Measurements from ENCODE around the gene CRIP1.

CRIP1 gene

DNA sequence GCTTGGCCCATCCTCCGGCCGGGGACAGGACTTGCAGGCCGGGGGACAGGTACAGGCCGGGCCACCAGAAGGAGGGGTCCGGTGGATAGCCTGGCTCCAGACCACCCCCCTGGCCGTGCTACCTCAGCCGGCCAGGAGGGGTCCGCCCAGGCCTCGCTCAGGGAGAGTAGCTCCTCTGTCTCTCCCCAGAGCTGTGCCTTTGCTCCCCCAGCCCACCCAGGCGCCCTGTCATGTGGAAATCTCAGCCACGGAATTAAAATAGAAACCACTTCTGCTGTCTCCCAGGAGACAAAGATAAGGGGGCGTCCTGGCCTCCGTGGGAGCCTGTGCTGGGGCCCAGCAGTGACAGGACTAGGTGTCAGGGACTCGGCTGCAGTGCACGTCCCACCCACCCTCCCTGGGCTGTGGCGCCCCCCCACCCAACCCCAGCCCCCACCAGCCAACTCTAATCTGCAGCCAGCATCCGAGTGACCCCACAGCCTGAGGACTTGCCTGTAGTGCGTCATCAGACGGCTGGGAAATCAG lies 15.3 kb upstream of the CRIP1 start:
- Histone ChIP-seq H3K36me3 (ENCODE audit: control insufficient read depth, insufficient read depth, low read length) (peaks cover 7% of the 10 kb centered on the region), H3K4me3 (replicated peaks; ENCODE audit: low read depth, low read length) (no peak overlapping the region), H3K27me3 (replicated peaks; ENCODE audit: control insufficient read depth, insufficient read depth, low read length) (no peaks in the 10 kb centered on the region; the same call in 1 of the 2 replicates)
- TF ChIP-seq, protein P1, sequence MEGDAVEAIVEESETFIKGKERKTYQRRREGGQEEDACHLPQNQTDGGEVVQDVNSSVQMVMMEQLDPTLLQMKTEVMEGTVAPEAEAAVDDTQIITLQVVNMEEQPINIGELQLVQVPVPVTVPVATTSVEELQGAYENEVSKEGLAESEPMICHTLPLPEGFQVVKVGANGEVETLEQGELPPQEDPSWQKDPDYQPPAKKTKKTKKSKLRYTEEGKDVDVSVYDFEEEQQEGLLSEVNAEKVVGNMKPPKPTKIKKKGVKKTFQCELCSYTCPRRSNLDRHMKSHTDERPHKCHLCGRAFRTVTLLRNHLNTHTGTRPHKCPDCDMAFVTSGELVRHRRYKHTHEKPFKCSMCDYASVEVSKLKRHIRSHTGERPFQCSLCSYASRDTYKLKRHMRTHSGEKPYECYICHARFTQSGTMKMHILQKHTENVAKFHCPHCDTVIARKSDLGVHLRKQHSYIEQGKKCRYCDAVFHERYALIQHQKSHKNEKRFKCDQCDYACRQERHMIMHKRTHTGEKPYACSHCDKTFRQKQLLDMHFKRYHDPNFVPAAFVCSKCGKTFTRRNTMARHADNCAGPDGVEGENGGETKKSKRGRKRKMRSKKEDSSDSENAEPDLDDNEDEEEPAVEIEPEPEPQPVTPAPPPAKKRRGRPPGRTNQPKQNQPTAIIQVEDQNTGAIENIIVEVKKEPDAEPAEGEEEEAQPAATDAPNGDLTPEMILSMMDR (IDR thresholded peaks at IDR 0.05; ENCODE audit: insufficient read depth, low read length, poor library complexity, severe bottlenecking) = no peak
- no peak for DNase-seq (ENCODE audit: extremely low read depth, insufficient read length)

DNA sequence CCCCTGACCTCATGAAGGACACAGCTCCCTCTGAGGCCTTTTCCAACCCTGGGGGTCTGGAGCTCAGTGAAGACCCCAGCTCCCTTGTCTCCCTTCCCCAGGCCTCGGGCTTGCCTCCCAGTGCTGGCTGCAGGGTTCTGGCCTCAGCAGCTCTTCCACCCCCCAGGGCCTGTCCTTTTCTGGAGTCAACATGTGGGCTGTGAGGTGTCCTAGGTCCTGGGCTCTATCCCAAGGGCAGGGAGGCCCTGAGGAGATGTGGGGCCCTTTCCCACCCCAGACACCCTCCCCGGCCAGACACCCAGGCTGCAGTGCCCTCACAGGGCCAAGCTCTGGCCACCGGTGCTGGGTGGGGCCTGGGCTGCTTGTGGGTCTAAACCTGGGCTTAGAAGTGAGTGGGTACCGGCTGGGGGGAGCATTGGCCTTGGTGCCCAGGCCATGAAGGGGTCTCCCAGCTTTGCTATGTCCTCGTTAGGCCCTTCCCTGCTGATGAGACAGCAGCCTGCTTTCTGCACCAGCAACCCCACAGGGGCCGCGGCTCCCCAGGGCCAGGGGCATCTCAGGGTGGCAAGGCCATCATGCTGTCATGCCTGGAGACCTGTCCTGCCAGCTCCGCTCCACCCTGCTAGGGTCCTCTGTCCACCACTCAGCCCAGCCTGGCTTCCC lies 14.7 kb upstream of the CRIP1 start:
- Histone ChIP-seq H3K27me3 (replicated peaks; ENCODE audit: control insufficient read depth, insufficient read depth, low read length) (no peaks in the 10 kb centered on the region; the same call in 1 of the 2 replicates), H3K4me3 (replicated peaks; ENCODE audit: low read depth, low read length) (no peak overlapping the region), H3K36me3 (ENCODE audit: control insufficient read depth, insufficient read depth, low read length) (peaks cover 7% of the 10 kb centered on the region)
- no peak for DNase-seq (ENCODE audit: extremely low read depth, insufficient read length)
- TF ChIP-seq, protein P1 (IDR thresholded peaks at IDR 0.05; ENCODE audit: insufficient read depth, low read length, poor library complexity, severe bottlenecking) = no peak

DNA sequence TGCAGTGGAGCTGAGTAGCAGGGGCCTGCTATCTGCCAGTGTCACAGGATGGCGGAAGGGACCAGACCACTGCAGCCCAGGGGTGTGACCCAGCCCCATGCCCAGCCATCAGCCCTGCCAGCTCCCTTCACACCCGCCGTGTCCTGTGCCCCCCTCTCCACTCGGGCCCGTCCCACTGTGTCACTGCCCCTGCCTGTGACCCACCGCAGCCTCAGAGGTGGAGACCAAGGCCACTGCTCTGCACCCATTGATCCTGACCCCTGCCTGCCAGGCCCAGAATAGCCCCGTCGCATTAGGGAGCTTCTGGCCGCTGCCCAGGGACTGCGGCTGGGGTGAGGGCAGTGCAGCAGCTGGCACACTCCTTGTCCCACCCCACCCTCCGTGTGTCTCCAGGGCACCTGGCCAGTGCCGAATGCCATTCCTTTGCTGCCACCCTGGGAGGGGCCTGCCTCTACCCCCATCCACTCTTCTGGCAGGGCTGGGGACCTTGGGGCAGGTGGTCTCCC lies 14.1 kb upstream of the CRIP1 start:
- Histone ChIP-seq H3K27me3 (replicated peaks; ENCODE audit: control insufficient read depth, insufficient read depth, low read length) (no peaks in the 10 kb centered on the region; the same call in 1 of the 2 replicates), H3K4me3 (replicated peaks; ENCODE audit: low read depth, low read length) (no peak overlapping the region), H3K36me3 (ENCODE audit: control insufficient read depth, insufficient read depth, low read length) (peaks cover 7% of the 10 kb centered on the region)
- no peak for DNase-seq (ENCODE audit: extremely low read depth, insufficient read length)
- TF ChIP-seq, protein P1 (IDR thresholded peaks at IDR 0.05; ENCODE audit: insufficient read depth, low read length, poor library complexity, severe bottlenecking) = no peak

DNA sequence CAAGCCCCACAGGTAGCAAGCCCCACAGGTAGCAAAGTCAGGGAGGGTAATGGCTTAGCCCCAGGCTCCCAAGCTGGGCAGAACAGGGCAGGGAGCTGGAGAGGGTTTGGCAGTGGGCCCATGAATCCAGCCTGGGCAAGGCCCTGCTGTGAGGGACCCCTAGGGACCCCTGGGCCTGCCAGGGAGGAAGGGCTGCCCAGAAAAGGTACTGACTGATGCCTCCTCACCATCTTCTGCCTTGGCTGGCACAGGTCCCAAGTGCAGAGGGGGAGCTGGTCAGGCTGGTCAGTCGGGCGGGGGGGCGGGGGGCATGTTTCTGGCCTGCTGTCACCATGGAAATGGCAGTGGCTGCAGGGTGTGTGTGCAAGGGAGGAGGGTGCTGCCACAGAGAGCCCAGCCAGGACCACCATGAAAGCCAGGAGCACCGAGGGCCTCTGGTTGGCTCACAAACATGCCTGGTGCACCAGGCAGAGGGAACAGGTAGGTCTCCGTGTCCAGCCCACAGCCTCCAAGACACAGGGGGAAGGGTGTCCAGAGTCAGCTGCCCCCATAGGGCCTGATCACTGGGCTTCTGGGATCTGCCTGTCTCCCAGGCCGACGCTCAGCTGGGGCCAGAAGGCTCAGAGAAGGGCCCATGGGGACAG lies 13.5 kb upstream of the CRIP1 start:
- H3K4me3 ChIP-seq (replicated peaks; ENCODE audit: low read depth, low read length) = no peak overlapping the region
- H3K36me3 ChIP-seq (ENCODE audit: control insufficient read depth, insufficient read depth, low read length) = peaks cover 7% of the 10 kb centered on the region
- no peak for DNase-seq (ENCODE audit: extremely low read depth, insufficient read length)
- H3K27me3 ChIP-seq (replicated peaks; ENCODE audit: control insufficient read depth, insufficient read depth, low read length) = no peaks in the 10 kb centered on the region; the same call in 1 of the 2 replicates
- TF ChIP-seq, protein P1 (IDR thresholded peaks at IDR 0.05; ENCODE audit: insufficient read depth, low read length, poor library complexity, severe bottlenecking) = no peak

DNA sequence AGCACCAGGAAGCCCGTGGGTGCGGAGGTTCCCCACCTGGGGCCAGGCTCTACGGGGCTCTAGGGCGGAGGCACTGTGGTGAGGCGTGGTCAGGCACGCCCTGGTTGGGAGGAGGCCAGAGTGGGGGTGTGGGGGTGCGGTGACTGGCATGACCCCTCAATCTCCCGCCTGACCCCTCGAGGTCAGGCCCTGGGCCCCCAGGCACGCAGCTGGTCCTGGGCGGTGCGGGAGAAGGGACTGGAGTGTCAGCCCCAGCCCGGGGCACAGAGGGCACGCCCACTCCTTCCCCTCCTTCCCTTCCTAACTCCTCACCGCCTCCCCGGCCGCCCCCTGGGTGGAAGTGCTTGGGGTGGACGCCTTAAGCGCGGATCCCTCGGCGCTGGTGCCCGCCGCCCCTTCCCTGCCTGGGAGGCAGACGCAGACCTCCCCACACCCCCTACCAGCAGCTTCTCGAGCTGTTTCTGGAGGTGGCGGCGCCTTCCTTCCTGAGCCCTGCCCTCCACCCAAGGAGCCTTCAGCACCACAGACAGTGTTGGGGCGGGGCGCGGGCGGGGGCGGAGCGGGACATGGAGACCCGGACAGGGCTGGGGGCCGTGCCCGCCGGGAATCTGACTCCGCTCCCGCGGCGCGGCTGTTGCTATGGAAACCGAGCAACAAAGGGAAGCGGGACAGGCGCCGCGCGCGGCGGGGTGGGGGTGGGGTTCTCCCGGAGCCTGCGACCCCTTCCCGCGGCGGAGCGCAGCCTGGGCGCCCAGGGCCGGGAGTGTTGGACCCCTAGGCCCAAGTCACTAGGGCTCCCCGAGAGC lies 12.8 kb upstream of the CRIP1 start:
- TF ChIP-seq, protein P1 (IDR thresholded peaks at IDR 0.05; ENCODE audit: insufficient read depth, low read length, poor library complexity, severe bottlenecking) = no peak
- DNase-seq (ENCODE audit: extremely low read depth, insufficient read length) = no peak
- peaks cover 3% of the 10 kb centered on the region for H3K36me3 ChIP-seq (ENCODE audit: control insufficient read depth, insufficient read depth, low read length)
- H3K4me3 ChIP-seq (replicated peaks; ENCODE audit: low read depth, low read length) = peak overlapping the region; percentile 53
- no peaks in the 10 kb centered on the region; the same call in 1 of the 2 replicates for H3K27me3 ChIP-seq (replicated peaks; ENCODE audit: control insufficient read depth, insufficient read depth, low read length)
